ENCODE data around the gene C20orf204.
A peak's percentile ranks its signal among the peaks of the same experiment; 100 is the strongest.

Gene C20orf204

DNA sequence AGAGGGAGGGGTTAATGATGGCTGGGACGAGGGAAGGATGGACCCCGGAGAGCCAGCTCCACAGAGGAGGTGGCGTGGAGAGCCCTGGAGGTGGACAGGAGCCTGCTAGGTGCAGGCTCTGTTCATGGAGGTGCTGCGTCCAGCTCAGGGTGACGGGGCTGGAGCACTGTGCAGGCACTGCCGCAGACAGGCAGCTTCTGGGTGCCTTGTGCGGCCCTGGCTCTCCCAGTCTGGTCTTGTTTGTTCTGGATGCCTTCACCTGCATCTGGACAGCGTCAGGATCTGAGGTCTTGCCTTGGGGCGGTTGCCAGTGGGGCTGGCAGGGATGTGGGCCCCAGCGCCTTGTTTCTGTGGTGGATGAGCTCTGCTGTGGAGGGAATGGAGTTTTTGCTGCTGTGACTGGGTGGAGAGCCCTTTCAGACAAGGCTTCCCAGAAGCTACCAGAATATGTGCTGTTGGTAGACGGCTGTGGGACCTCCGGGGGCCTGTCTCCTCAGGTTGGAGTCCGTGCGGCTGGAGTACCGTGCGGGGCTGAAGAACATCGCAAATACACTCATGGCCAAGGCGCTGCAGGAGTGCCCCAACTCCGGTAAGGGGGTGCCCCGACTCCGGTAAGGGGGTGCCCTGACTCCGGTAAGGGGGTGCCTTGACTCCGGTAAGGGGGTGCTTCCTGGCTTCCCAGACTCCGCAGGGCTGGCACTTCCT is 7.8 kb upstream of the C20orf204 start:
- DNase-seq, result no peak

DNA sequence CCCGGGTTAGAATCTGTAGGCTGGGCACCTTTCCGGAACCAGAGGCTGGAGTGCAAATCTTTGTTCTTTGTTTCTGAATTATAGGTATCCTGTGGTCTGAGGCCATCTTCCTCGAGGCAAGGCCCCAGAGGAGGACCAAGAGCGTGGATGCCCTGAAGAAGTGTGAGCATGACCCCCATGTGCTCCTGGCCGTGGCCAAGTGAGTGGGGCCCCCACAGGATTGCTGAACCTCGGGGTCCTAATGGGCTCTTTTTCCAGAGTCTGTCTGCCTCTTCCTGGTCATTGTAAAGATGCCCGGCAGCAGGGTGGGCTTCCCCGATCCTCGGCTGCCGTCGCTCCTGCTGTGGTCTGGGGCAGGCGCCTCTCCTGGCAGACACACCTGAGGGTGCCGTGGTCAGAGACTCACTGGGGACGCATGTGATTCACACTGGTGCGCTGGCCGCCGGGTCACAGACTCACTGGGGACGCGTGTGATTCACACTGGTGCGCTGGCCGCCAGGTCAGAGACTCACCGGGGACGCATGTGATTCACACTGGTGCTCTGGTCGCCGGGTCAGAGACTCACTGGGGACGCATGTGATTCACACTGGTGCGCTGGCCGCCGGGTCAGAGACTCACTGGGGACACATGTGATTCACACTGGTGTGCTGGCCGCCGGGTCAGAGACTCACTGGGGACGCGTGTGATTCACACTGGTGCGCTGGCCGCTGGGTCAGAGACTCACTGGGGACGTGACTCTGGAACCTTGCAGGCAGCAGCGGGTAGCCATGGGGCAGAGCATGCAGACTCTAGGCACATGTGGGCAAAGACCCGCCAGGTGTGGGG is 6.5 kb upstream of the C20orf204 start:
- no peak for DNase-seq

DNA sequence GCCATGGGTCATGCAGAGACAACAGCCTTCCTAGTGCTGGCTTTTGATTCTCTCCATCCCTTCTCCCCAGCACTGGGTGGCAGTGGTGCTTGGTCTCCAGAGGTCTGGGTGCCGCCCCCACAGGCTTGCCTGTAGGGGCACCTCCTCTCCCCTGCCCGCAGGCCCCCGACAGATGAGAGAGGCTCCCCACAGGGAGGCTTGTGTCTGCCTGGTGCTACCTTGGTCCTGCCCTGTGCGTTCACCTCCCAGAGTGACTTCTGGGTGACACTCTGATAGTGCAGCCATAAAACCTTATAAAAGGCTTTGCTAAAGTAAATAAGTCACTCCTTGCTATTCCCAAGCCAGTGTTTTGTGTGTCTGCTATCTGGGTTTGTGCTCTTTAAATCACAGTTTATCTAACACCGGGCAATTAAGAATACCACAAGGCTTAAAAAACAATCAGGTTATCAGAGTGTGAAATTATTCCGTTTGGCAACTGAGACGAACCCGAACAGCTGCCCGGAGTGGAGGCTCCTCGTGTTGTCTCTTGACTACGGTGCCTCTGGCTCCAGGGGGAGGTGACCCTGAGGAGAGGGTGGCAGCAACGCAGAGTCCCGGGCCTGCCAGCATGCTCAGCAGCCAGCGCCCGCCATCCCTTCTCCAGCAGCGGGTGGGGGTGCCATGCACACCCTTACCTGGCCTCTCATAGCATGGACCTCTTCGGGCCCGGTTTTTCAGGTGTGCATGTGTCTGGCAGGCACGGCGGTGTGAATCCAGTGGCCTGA is 5.4 kb upstream of the C20orf204 start:
- no peak for DNase-seq

DNA sequence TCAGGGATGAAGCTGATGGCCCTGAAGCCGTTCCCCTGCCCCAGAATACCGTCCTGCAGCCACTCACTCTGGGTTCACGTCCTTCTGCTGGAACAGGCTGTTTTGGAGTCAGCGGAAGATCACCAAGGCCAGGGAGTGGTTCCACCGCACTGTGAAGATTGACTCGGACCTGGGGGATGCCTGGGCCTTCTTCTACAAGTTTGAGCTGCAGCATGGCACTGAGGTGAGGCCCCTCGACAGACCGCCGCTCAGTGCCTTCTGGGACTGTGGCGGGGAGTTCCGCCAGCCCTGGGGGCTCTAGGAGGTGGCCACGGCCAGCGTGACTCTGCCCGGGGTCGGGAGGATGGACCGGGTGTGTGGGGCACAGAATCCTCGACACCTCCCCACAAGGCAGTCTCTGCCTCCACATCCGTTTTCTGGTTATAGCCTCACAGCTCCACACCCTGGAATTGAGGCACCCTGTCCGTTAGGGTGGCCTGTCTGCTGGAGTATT is 4.1 kb upstream of the C20orf204 start:
- DNase-seq, result no peak

DNA sequence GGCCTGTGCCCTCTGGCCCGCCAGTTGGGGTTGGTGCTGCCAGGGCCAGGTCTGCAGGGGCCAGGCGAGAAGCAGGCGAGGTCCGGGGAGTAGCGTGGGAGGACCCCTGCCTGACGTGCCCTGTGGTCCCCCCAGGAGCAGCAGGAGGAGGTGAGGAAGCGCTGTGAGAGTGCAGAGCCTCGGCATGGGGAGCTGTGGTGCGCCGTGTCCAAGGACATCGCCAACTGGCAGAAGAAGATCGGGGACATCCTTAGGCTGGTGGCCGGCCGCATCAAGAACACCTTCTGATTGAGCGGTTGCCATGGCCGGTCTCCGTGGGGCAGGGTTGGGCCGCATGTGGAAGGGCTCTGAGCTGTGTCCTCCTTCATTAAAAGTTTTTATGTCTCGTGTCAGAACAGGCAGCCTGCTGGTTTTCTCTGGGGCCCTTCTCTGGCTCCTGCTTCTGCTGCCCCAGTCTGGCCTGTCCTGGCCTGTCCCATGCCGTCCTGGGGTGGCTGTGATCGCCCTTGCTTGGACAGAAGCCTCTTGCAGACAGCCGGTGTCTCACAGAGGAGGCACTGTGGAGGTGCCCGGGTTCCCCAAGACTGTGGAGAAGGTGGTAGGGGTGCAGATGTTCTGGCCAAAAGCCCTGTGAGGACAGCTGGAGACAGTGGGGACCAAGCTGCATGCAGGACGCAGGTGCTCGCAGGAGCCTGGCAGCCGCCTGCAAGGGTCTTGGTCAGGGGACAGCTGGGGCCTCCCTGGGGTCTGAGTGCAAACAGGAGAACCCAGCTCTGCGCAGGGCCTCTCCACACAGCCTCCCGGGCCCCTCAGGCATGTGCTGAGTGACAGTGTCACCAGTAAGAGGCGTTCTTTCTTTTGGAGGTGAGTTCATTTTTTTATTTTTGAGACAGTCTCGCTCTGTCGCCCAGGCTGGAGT is 3.0 kb upstream of the C20orf204 start:
- no peak for DNase-seq

DNA sequence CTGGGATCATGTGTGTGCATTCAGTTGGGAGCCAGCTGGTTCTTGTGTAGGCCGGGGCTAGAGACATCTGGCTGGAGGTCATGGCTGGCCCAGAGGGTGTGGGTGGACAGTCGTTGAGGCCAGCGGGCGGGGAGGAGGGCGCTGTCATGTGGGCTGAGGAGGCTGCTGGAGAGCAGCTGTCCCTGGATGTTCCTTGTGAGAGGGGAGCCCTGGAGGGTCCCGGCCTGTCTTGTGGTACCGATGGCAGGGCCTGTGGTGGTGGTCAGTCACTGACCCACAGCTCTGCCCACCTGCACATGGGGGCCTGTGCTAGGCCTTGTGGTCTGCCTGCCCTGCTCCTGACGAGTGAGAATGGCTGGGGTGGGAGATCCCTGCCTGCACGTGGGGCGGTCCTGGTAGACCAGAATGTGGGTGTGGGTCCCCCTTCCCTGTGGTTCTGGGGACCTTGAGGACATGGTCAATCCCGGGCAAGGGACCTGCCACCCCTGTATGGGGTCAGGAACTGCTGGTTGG is 1.9 kb upstream of the C20orf204 start:
- no peak for DNase-seq

DNA sequence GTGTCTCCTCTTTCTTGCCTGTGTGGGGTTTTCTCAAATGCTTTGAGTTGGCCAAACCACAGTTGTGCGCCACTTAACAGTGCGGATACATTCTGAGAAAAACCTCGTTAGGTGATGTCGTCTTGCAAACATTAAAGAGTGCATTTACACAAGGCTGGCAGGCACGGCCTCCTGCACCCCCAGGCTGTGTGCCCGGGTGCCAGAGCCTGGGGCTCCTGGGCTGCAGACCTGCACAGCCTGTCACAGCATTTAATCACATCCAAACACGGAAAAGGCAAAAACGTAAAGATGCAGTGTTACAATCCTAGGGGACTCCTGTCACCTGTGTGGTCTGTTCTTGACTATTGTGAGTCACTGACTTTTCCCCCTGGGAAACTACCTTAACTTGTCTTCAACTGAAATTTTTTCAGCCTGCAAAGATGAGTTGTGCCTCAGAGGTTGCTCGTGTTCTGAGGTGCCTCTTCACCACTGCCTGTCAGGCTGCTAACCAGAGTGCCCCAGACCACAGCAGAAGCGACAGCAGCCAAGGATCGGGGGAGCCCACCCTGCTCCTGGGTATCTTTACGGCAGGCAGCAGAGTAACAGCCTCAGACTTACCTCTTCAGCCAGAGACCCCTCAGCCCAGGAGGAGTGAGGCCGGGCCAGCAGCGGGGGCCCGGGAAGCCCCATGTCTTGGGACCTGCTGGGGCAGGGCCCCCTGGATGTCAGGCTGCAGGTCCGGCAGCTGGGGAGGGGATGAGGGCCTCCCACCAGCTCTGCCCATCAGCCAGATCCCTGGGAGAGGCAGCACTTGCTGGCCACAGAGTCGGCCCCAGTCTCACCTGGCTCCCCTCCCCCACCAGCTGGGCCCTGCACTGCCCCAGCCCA is 683 bp upstream of the C20orf204 start:
- no peak for DNase-seq

DNA sequence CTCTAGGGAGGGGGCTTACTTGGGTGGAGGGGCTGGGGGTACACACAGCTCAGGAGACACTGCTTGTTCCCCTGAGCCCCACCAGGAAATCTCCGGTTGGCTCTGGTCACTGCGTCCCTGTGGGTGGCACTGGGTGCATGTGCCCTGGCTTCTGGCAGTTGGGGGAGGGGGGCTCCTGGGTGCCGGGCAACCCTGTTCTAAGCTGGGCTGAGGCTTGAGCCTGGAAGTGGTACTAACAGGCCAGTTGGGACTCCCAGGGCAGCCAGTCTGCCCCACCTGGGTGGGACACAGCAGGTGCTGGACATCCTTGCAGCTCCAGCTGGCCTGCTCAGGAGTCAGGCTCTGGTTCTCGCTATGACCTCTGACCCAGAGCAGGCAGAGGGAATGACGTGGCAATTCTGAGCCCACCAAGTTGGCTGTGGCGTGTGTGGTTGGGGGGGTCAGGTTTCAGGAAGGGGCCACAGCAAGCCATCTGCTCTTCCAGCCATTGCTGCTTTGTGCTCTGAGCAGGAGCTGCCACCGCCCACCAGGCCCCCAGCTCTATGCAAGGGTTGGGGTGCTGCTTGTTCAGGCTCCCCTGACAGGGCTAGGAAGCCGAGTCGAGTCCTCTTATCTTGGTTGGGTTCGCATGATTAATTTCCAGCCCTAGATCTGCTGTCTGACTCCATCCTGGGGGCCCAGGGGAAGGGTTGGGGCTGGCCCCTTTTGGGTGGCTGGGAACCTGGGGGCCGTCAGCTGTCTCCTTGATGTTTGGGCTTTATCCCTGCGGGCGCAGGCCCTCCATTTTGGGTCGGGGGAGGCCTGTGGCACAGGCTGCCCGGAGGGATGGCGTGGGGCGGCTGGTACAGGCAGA is 590 bp downstream of the C20orf204 start:
- no peak for DNase-seq

DNA sequence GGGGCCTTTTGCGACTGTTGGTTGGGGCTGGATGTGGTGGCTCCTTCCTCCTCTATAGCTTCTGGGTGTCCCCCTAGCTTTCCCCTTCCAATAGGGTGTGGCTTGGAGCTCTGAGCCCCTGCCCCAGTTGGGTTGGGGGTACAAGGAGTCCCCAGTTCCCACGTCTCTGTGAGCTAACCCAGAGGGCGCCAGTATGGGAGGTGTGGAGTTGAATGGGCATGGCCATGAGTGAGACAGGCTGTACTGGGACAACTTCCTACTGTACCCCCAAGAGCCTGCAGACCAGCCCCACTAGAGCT is 1.2 kb downstream of the C20orf204 start:
- DNase-seq, result no peak

DNA sequence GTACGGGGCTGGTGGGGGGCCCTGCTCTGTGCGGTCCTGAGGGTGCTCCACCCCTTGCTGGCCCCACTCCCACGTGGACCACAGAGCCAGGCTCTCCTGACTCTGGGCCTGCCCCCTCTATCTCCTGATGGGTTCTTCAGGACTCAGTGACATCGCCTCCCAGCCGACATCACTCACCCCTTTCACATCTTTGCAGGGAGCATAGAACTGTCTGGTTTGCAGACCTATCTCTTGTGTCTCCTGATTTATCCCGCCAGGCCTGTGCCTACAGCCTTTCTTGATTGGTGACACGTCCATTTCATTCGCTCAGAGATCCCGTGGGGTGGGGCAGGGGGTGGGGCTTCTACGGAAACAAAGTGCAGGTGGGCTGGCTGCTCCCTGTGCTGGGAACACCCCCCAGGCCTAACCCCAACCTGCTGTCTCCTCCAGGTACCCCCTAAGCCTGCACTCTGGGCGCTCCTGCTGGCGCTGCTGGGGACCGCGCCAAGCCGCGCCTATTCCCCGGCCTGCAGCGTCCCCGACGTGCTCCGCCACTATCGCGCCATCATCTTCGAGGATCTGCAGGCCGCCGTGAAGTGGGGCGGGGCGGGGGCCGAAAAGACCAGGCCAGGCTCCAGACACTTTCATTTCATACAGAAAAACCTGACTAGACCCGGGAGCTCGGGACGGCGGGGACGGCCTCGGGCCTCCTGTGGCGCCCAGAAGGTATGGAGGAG is 1.7 kb downstream of the C20orf204 start:
- DNase-seq, result no peak

DNA sequence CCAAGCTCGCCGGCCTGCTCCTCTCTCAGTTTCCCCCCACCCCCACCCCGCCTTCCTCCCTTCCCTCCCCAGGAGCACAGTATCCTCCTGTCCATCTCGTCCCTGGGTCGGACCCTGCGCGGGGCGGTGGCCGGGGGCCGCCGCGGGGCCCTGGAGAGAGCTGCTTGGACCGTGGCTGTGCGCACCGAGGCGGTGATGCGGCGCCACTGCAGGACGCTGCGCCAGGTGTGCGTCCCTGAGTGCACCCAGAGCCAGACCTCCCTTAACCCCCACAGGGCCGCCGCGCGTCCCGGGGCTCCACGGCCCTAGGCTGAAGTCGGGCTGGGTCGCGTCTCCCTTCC is 2.2 kb downstream of the C20orf204 start:
- no peak for DNase-seq

DNA sequence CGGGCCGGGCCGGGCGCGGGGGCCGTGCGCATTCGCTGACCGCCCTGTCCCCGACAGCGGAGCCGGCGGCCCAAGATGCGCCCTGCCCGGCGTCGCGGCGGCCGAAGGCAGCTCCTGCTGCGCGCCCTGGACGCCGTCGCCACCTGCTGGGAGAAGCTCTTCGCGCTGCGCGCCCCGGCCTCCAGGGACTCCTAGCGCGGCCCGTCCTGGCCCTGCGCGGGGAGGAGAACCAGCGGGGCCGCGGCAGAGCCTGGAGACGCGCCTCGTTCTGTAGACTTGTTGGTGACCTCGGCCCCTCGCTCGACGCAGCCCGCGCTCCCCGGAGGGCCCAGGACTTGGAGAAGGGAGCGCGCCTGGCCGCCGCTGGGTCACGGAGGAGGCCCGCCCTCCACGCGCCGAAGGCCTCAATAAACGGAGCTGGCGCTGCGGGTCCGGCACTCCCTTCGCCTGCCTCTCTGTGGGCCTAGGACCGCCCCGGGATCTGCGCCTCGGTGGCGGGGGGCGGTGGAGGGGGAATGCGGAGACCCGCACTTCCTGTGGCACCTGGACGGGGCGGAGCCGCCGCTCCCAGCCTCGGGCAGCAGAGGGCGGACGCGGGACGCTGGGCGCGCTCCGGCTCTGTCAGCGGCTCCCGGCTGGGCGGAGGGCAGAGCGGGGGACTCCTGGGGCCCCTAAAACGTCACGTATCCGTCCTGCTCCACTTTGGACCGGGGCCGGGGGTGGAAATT is 2.7 kb downstream of the C20orf204 start:
- DNase-seq, result peak; percentile 37

DNA sequence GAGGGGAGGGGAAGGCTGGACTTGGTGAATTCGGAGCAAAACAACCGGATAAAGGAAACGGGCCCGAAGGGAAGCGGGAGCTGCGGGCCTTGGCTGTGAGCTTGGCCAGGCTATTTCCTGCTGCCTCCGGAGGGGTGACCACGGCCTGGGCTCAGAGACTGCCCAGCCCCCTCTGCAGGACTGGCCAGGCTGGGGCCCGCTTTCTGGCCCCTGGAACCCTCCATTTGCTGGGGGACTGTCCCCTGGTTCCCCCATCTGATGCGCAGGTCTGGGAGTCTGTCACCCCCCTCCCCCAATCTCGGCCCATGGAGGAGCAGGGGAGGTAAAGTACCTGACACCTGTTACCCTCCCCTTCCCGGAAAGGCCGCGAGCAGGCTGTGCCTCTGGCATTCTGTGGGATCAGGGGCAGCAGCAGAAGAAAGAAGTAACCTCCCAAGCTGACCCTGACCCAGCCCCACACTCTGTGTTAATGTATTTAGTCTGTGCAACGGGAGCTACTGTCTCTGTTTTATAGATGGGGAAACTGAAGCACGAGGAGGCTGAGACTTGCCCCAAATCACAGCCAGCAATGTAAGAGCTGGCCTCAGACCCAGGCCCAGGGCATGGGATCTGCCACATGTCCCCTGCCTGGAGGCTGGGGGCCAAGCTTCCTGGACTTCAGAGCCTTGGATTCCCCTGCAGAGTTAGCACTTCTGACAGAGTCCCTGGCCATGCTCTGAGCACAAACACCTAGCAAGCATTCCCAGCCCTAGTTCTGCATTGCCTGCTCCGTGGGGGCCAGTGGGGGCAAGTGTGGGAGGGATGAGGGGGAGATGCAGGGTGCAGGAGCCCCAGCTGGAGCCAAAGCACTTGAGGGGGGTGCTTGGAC is 3.5 kb downstream of the C20orf204 start:
- no peak for DNase-seq

DNA sequence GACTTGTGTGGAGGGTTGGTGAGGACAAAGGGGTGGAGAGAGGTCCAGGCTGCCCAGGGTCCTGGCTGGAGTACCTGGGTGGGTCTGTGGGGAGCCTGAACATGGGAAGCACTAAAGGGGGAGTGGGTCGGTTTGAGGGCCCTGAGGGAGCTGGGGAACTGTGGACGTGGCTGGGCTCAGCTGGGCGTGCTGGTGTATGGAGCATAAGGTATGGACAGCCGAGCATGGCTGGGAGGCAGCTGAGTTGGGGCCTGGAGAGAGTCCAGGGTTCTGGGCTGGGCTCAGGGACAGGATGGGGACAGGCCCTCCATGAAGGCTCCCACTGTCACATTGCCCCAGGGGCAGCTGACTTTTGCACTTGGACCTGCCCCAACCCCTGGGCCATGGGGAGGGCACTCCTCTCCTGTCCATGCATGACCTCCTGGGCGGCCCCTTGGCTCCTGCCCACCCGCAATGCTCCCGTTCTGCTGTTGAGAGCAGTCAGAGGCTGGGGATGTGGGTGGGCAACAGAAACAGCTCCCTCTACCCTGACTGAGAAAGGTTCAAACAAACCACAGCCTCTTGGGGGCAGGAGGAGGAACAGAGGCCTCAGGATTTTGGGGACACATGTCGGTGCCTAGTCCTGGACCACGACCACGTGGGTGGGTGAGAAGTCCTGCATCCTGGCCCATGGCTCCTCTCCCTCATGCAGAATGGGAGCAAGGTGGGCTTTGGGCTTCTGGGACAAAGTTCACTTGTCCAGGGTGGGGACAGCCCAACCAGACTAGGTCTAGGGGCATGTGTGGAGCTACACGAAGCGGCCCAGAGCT is 4.5 kb downstream of the C20orf204 start:
- DNase-seq, result no peak

DNA sequence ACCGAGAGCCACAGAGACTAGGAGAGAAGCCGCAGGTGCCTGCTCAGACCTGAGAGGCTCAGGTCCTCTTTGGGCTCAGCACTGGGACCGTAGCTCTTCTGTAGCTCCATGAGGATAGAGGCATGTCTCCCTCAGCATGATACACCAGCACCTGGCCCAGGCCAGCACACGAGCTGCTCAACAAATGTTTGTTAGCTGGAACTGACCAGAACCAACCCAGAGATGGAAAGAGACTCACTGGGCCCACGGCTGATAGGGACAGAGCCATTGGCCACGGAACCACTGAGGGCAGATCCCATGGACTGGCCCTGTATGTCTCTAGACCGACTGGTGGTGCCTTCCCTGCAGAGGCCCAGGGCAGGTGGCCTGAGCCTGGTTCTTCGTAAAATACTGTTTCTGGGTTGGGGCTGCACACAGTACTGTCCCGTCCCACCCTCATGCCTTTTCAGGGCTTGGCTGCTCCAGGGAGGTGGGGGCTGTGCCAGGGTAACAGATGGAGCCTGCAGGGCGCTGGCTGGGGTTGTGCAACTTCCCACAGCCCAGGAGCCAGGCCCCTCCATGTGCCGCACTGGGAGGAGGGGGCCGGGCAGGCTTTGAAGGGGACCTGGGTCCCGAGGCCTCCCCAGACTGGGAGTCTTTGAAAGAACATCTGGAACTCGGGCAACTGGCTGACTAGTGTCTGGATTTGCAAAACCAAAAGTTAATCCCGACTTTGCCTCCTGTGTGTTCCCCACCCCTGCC is 5.2 kb downstream of the C20orf204 start:
- no peak for DNase-seq

DNA sequence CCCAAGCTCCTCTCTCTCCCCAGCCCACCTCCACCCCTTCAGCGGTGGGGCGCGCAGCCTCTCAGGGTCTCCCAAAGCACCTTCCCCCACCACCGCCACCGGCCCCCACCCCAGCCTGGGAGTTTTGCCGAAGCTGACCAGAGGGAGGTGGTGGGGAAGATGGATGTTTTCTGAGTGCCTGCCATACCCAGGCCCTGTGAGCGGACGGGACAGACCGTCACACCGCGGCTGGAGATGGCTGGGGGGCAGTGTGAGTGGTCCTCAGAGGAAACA is 5.7 kb downstream of the C20orf204 start:
- no peak for DNase-seq
